Left cardiac atrium (tissue), 4 donors: ENCODE measurements around the gene FFAR4. TPM values are rescaled to one million over a fixed set of nuclear protein-coding genes. Genes with fewer than 3 reads are reported as not detected.
A peak's percentile ranks its signal among the peaks of the same experiment; 100 is the strongest.
"Not testable (repeated sequence)": the region's sequence is repeated elsewhere in the genome, so short reads cannot be mapped to it uniquely, and the experiment has no call there.

Source experiments
- ATAC-seq, 2 donors: fragments of 200-7000 bp; cut with Tn5 transposase; one replicate each; pipeline ENCODE4 v1.9.1; 2020; ENCODE audit warnings: mild to moderate bottlenecking in 2 of 2, moderate library complexity in 2 of 2
- DNase-seq: peaks from one replicate; pipeline ENCODE4 v3.0.0-alpha.2; 2020
- intact Hi-C, 2 donors: fragments of 100-400 bp; cut with DNase I; formaldehyde crosslinking; loops; one replicate each; pipeline versions ENCODE4 v1.14.1 to v1.15.1; 2022 to 2023
- long read RNA-seq: library from polyadenylated mRNA; unstranded; transcript quantifications from one replicate; pipeline ENCODE4 v2.0.0, GENCODE V29; 2021
- total RNA-seq, 2 donors: library from RNA; stranded (reverse); fragmentation: NEBNext Ultra II Directional; extraction: Animal tissue kit (Norgen Biotek cat#: 25700); gene quantifications; one replicate each; pipeline ENCODE4 v1.2.1, GENCODE V29; 2021
- donor health status: DM: no; HTN: yes; CAD: no.
- donor health status: DM: no; HTN: yes; CAD: no; lungs with severe emphysema.
- donor health status: DM: yes; HTN: yes; CAD: no.
- donor health status: Dilated cardiomyopathy.

The FFAR4 gene
- 1 to 10 TPM in 1 of 2 donors, under 1 TPM in 1; 0.39 to 1.4 TPM for total RNA-seq
- long read RNA-seq, partial matches to known transcripts = 0 of 1 reads
- long read RNA-seq, other reads (novel, unspliced or antisense) = 0 of 1 reads

DNA sequence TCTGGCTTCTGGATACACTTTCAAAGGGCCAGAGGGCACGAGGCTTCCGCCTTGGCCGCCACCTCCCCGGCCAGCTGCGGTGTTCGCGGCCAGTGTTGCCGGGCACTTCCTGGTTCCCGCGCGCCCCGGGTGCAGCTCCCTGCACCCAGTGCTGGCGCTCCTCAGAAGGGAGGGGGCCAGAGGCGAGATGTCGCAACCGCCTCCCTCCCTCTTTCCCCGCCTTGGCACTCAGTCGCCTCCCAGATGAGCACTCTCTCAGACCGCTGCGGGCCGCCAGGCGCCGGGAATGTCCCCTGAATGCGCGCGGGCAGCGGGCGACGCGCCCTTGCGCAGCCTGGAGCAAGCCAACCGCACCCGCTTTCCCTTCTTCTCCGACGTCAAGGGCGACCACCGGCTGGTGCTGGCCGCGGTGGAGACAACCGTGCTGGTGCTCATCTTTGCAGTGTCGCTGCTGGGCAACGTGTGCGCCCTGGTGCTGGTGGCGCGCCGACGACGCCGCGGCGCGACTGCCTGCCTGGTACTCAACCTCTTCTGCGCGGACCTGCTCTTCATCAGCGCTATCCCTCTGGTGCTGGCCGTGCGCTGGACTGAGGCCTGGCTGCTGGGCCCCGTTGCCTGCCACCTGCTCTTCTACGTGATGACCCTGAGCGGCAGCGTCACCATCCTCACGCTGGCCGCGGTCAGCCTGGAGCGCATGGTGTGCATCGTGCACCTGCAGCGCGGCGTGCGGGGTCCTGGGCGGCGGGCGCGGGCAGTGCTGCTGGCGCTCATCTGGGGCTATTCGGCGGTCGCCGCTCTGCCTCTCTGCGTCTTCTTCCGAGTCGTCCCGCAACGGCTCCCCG, at the start of gene FFAR4:
Gene FFAR4 (plus strand): TSS at position 231 of the 842 bp plus-strand sequence. CDS start 56 bp downstream, at position 287.
- ATAC-seq = peak; percentile 88
- peak; percentile 34 for DNase-seq
- intact Hi-C loops = no loop called here

DNA sequence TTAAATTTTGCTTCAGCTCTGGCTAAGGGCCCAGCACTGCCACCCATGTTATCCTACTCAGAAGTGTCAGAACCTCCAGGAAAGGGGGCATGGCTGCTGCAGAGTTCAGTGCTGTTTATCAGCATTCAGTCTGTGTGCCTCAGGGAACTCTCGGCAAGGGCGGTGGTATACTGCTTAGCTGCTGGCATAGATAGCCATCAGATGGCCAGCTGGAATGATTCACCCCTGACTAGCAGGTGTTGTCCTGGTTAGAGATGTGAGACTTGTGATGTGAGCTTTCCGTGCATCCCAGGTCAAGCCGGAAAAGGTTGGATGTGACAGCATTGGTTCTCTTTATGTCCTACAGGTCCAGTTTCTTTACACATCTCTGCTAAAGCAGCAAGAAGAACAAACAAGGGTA, 47.9 kb upstream of the FFAR4 start:
- ATAC-seq (no peak), DNase-seq (no peak)
- intact Hi-C loops = no loop called here

DNA sequence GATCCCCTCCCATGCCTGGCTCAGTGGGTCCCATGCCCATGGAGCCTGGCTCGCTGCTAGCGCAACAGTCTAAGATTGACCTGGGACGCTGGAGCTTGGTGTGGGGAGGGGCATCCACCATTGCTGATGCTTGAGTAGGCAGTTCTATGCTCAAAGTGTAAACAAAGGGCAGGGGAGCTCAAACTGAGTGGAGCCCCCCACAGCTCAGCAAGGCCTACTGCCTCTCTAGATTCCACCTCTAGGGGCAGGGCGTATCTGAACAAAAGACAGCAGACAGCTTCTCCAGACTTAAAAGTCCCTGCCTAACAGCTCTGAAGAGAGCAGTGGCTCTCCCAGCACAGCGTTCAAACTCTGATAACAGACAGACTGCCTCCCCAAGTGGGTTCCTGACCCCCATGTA, 31.2 kb upstream of the FFAR4 start:
- ATAC-seq (no peak), DNase-seq (no peak)
- intact Hi-C loops = no loop called here

DNA sequence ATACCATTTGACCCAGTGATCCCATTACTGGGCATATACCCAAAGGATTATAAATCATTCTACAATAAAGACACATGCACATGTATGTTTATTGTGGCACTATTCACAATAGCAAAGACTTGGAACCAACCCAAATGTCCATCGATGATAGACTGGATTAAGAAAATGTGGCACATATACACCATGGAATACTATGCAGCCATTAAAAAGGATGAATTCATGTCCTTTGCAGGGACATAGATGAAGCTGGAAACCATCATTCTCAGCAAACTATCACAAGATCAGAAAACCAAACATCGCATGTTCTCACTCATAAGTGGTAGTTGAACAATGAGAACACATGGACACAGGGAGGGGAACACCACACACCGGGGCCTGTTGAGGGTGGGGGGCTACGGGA, 25.6 kb upstream of the FFAR4 start:
- ATAC-seq, intact Hi-C loops, DNase-seq: not testable (repeated sequence)

DNA sequence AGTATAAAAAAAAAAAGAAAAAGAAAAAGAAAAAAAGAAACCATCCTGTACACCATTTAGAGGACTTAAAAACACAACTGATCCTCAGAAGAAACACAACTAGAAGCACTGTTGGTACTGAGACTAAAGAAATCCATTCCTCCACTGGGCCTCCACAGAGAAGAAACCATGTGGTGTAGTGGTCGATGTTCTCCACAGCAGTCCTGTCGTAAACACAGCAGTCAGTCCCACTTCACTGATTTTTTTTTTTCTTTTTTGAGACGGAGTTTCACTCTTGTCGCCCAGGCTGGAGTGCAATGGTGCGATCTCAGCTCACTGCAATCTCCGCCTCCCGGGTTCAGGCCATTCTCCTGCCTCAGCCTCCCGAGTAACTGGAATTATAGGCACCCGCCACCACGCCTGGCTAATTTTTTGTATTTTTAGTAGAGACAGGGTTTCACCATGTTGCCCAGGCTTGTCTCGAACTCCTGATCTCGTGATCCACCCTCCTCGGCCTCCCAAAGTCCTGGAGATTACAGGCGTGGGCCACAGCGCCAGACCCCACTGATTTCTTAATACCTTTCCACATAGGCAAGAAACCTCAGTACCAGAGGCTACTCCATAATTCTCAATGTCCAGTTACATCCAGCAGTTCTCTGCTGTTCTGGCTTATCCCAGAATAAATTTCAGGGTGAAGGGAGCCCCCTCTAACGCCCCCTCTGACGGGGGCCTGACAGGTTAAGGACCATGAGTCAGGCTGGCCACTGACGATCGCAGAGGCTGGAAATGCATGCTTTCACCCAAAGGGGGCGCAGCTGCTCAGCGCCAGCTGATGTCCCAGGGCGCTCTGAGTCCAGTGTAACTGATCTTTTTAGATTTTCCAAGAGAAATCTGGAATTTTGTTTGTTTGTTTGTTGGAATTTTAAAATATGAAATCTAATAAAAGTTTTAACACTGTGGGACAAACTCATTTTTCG, 24.8 kb upstream of the FFAR4 start:
- peak; percentile 85 to 95 for ATAC-seq
- peak; percentile 66 for DNase-seq
- intact Hi-C loops = no loop called here

DNA sequence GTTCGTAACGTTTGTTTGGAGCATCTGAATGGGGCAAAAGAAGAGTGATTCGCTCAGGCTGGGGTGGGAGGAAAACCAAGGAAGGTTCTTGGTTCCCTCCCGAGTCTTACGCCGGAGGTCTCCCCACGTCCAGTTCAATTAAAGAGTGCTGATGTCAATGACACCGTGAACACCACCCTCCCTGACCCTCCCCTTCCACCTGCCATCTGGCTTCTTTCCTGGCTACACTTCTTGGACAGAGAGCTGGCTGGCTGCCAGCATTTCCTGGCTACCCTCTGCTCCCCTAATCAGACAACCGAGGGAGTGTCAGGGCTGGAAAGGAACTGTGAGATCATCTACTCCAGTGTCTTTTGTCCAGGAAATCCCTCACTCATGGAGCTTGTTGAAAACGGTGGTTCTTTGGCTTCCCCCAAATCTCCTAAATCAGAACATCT, 24.1 kb upstream of the FFAR4 start:
- intact Hi-C loops = no loop called here
- peak; percentile 74 for DNase-seq
- peak; percentile 96 to 98 for ATAC-seq

DNA sequence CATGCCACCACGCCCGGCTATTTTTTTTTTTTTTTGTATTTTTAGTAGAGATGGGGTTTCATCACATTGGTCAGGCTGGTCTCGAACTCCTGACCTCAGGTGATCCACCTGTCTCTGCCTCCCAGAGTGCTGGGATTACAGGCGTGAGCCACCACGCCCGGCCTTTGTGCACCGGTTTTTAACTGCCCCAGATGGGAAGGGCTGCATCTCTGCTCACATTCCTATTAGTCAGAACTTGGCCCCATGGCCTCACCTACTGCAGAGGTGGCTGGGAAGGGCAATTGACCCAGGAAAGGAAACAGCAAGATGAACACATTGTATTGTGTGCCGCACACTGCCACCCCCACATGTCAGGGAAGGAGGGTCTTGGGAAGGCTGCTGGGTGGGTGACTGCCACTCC, 19.5 kb upstream of the FFAR4 start:
- intact Hi-C loops, DNase-seq, ATAC-seq: not testable (repeated sequence)

DNA sequence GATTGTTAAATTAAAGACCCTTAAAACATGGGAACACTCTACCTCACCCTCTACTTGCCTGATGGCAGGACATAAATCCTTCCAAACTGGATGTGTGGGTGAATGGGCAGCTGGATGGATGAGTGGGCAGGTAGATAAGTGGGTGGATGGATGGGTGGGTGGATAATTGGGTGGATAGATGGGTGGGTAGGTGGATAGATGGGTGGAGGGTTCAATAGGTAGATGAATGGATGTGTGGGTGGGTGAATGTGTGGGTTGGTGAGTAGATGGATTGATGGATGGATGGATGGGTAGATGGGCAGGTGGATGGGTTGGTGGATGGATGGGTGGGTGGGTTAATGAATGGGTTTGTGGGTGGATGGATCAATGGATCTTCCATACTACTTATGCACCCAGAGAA, 18.9 kb upstream of the FFAR4 start:
- ATAC-seq = no peak
- intact Hi-C loops = no loop called here
- DNase-seq = no peak

DNA sequence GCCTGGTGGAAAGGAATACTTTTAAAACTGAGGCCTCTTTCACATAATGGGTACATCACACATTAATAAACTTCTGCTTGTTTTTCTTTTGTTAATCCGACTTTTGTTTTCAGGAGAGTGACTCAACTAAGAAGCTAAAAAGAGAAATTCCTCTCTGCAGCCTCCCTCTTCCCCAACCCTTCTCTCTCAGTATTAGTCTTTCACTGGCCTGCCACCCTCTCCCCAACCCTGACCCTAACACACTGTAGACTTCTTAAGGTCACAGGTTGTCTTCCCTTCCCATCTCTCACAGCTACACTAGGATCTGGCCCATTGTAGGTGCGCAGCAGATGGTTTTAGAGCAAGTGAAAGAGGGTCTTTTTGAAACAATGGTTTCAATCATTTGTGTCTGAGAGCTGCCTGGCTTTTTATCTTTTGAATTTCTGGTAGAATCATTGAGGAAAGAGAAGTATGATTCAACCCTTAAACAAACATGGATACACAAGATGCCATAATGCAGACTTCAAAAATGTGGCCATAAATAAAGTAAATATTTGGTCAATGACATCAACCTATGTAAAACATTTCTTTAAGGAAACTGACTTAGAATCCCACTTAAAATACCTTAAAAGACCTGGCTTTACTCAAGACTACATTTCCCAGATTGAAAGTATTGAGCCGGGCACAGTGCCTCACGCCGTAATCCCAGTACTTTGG, 17.9 kb upstream of the FFAR4 start:
- intact Hi-C loops = no loop called here
- DNase-seq (no peak), ATAC-seq (no peak)

DNA sequence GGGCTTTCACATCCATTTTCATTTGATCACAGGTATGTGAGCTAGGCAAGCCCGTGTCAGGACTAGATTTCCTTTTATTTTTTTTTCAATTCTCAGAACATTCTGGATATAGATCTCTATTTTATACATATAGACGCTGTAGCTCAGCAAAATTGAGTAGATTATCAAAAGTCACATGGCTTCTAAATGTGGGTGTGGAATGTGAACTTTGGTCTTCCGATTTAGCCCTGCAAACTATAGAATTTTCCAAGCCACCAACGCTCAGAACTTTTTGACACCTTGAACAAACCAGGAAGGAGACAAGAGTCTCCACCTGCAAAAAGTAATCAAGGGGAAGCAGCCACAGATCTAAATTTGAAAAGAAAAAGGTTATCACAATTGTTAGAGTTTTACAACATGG, 15.9 kb upstream of the FFAR4 start:
- DNase-seq (no peak), ATAC-seq (no peak)
- intact Hi-C loops = loop anchor here (5.0 to 10.0 kb wide), 3 partner anchors 127 to 264 kb away; no protein-coding TSS in a partner anchor

DNA sequence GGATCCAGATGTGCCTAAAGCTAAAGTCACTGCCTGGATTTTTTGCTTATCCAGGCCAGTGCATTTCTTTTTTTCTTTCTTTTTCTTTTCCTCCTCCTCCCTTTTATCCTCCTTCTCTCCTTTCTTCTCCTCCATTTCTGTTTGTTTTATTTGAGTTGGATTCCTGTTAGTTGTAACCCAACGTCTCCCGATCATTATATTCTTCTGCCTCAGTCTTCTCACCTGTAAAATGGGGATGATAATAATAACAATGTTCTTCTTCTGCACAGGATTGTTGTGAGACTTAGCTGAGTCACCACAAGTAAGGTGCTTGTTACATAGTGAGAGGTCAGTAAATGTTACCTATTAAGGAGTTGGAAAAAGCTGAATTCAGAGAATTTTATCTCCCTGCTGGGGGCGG, 13.7 kb upstream of the FFAR4 start:
- ATAC-seq (no peak), DNase-seq (no peak)
- intact Hi-C loops = loop anchor here (5.0 to 10.0 kb wide), 3 partner anchors 125 to 262 kb away; no protein-coding TSS in a partner anchor

DNA sequence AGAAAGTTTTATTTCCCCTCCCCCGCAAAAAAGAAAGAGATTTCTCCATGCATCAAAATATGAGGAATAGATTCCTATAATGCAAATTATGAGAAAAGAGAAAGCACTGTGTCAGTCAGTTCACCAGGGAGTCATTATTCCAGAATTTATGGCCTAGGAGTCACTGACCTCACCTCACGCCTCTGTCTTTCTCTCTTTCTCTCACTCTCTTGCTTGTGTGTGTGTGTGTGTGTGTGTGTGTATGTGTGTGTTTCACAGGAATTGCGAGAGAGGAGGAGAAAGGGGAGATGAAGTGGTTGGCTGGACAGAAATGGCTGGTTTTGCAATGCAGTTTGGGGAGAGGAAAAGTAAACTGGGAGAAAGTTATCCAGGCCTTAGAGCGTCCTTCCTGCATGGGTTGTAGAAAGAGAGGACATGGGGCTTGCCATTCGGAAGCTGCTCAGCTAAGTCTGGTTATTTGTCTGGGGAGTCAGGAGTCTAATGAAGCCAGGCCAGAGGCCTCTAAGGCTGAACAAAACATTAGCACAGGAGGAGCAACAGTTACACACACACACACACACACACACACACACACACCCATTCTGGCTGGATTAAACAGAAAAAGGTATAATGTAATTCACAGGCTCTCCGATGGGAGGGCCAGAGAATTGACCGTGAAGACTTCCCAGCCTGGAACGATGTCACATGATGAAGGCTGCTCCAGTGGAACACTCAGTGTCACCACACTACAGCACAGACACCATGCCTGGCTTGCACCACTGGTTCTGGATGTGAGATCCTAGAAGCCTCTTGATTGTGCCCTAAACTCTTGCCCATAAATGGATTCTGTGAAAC, 12.8 kb upstream of the FFAR4 start:
- ATAC-seq (peak in 1 of 2 donors; percentile 70), DNase-seq (no peak)
- intact Hi-C loops = loop anchor here (5.0 to 10.0 kb wide), 3 partner anchors 124 to 261 kb away; no protein-coding TSS in a partner anchor

DNA sequence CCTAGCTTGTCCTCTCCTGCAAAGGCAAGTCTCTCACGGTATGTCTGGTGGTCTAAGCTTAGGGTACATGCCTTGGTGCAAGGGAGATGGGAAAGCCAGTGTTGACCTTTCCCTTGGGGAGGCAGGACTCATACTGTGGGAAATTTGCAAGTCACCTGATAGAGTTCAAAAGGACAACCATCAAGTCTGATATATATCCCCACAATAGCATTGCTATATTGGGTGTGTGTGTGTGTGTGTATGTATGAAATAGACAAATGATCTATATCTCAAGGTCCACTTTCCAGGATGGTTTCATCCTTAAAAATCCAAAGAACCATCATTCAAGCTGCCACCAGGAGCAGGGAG, 12.2 kb upstream of the FFAR4 start:
- ATAC-seq (no peak), DNase-seq (no peak)
- intact Hi-C loops = loop anchor here (5.0 to 10.0 kb wide), 3 partner anchors 123 to 261 kb away; no protein-coding TSS in a partner anchor

DNA sequence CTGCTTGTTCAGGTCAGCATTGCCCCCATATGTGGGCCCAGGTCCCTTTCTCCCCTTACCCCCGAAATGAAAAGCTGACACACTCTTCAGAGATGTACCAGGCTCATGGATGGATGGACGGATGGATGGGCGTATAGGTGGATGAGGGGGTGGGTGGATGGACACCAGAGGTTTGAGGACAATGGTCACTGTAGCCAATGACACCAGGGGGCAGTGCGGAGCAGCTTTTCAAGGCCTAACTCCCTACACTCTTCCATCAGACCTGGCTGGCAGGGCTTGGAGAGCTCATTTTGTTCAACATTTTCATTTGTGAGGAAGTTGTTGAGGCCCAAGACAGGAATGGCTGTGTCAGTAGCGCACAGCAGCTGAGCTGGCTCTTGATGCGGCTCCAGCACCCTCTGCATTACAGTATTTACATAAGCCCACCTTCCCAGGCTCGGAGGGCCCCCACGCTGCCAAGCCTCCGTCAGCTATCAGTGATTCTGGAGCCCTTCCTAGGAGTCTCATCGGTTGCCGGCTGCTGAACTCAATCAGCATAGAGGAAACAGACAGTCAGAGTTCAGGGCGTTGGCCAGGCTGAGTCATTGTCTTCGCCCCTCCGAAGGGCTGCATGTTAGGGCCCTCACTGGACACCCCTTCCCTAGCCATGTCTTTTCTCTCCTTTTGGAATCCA, 11.6 kb upstream of the FFAR4 start:
- intact Hi-C loops = loop anchor here (5.0 to 10.0 kb wide), 3 partner anchors 122 to 260 kb away; no protein-coding TSS in a partner anchor
- ATAC-seq = peak; percentile 77 to 95
- DNase-seq = peak; percentile 81

DNA sequence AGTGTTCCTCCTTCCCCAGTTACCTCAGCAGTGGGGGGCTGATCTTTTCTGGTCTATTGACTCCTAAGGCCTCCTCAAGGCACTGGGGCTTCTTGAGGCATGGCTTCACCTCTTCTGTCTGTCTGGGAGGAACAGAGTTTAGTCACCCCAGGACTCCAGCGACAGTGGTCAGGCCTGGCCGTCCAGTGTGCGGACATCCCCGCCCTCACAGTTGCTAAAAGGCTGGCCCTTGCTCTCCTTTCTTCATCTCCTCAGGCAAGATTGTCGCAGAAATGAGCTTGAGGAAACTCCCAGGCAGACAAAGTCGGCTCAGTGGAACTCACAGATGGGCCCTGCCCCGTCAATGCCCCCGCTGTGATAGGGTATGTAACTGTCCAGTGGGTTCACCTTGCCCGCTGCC, 7.0 kb upstream of the FFAR4 start:
- no peak for DNase-seq
- intact Hi-C loops = loop anchor here (10.0 kb wide), 2 partner anchors 125 to 255 kb away; no protein-coding TSS in a partner anchor

DNA sequence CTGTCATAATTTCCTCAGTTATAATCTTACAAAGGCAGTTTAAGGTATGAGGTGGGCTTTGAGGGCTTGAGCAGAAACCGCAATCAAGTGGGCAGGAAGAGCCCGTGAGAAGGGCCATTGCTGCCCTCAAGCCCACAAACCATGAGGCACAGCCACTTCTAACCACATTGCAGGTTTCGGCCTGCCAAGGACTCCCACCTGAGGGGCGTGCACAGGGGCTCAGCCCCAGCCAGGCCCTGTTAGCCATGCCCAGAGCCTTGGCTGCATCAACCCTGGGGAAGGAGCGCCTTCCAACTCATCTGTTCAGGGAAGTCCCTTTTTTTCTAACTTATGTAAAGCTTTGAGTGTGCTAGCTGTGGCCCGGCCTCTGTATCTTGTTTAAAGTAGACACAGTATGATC, 5.9 kb upstream of the FFAR4 start:
- intact Hi-C loops = no loop called here
- DNase-seq (no peak), ATAC-seq (no peak)

More for the DNA sequence above, 7.0 kb upstream of the FFAR4 start:
- no peak for ATAC-seq

DNA sequence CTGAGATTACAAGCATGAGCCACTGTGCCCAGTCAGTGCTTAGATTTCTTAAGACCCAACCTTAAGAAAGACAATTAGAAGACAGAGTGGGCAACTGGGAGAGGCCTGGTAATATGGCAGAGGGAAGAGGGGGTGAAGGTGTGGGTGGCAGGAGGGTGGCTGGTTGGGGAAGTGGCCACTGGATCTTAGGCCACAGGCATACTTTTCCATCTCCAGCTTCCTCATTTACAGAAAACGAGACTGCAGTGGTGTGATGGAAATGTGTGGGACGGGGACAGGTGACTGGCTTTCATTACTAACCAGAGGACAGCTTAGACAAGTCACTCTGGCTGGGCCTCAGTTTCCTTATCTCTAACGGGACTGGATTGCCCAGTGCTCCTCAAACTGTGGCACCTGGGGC, 1.0 kb upstream of the FFAR4 start:
- DNase-seq = no peak
- intact Hi-C loops = no loop called here
- peak in 1 of 2 donors; percentile 10 for ATAC-seq
